HG03095 (cell line): ENCODE data around the gene KCNQ2.
A peak's percentile ranks its signal among the peaks of the same experiment; 100 is the strongest.
"Not testable (repeated sequence)": the region's sequence is repeated elsewhere in the genome, so short reads cannot be mapped to it uniquely, and the experiment has no call there.

Source experiments
- ATAC-seq: cut with Tn5 transposase; IDR thresholded peaks from one replicate; pipeline ENCODE4 v1.9.1; 2021; ENCODE audit warnings: moderate library complexity; ENCODE audit not compliant: unreplicated experiment

The KCNQ2 gene

DNA sequence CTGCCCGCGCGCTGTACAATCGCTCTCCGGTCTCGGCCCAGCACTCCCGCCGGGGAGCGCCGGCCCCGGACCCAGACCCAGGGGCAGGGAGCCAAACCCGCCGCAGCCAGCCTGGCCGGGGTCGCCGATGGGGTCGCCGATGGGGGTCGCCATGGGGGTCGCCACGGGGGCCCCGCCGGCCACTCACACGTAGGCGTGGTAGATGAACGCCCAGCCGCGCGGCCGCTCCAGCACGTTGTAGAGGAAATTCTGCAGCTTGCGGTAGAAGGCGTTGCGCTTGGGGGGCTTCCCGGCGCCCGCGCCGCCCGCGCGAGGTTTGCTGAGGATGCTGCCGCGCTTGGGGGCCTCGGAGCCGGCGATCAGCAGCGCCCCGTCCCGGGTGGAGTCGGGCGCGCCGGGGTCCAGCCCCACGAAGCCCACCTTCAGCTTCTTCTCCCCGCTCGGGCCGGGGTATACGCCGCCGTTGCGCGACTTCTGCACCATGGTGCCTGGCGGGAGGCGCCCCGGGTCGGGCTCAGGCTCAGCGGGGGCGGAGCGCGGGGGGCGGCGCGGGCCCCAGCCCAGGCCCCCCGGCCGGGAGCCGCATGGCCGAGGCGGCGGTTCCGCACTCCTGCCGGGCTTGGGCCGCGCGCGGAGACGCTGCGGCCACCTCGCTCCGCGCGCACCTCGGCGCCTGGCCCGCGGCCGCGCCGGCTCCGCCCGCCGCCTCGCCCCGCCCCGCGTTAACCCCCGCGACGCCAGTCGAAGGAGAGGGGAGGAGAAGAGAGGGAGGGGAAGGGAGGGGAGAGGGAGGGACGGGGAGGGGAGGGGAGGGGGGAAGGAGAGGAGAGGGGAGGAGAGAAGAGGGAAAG, at the start of gene KCNQ2:
Gene KCNQ2, minus strand, starts transcription at position 675 of the 851 bp plus-strand sequence. Its CDS starts 192 bp downstream, at position 483.
- ATAC-seq, result no peak

DNA sequence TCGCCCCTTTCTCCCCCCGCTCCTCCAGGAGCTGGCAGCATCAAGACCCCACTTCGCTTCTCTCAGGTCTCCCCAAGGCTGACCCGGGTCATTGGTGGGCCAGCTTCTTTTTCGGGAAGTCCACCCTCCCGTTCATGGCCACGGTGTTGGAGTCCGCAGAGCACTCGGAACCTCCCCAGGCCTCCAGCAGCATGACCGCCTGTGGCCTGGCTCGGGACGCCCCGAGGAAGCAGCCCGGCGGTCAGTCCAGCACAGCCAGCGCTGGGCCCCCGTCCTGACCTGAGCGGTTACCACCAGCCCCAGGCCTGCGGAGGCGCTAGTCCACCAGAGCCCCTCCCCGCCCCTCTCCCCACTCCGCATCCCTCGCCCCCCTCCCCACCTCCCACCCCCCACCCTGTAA, 49.1 kb upstream of the KCNQ2 start:
- no peak for ATAC-seq

DNA sequence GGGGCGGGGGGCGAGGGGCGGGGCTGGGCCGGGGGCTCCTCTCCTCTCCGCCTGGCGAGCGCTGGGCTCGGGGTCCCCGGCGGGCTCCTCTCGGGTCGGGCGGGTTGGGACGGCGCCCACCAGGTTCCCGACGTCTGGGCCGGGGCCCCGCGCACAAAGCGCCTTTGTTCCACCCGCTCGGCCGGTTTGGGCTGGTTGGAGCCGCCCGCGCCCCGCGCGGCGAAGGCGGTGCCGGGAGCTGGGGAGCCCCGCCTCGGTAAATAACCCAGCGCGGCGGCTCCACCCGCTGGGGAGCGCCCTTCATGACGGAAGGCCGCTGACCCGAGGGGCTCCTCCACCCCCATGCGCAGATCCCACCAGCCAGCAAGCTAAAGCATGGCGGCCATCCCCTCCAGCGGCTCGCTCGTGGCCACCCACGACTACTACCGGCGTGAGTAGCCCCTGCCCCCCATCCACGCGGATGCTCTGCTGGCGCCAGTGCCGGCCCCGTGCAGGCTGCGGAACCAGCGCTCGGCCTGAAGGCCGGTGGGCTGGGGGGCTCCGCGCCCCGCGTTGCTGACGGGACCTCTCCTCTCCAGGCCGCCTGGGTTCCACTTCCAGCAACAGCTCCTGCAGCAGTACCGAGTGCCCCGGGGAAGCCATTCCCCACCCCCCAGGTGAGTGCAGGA, 48.6 kb upstream of the KCNQ2 start:
- peak; percentile 40 for ATAC-seq

DNA sequence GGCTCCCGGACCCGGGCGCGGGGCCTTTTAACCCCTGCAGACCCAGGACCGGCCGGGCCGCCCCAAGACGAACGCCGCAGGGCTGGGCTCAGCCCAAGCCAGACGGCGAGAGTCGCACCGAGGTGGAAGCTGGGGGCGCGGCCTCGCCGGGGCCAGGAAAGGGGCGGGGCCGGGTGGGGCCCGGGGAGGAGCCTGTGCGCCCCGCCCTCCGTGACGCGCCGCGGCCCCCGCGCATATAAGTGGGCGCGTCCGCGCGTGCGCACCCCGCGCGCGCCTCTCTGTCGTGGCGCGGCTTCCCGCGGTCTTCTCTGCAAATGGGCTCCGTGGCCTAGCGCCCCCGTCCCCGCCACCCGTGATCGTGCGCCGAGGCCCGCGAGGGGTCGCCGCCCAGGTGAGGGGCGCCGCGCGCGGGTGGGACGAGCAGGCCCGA, 48.1 kb upstream of the KCNQ2 start, which contains the start of gene PPDPF:
Gene PPDPF, plus strand, starts transcription at position 262 of the 430 bp plus-strand sequence. CDS start 544 bp downstream, outside the sequence.
- peak; percentile 60 for ATAC-seq

DNA sequence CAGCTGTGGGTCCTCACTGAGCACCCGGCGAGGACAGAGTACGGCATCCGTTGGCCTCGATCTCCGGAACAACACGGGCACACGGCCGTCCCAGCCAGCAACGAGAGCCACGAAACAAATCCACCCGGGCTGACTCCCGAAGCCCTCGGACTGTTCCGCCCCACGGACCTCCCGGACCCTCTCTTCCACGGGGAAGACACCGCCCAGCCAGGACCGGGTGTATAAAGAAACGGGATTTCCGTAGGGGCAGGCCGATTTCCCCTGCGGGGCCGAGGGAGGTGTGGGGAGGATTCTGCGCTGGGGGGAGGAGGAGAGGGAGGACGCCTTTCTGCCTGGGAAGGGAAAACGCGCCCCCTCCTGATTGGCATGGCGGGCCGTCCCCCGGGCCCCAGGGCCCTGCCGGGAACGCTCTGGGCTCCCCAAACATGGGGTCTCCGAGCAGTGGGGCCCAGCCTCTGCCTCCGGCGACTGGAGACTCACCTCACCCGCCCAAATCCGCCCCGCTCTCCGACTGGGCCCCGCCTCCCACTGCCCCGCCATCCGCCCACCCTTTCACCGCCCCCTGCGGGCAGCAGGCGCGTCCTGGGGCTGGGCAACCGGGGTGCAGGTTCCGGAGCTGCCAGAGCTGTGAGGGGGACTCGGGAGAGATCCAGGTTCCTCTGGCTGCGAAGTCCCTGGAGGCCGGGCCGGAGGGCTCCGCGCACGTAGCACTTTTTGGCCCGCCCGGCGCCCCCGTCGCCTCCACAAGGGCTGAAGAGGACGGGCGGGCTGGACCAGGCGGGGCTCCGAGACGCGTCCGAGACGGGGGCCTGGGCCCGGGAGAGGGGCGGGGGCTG, 47.4 kb upstream of the KCNQ2 start:
- ATAC-seq, result peak; percentile 34

DNA sequence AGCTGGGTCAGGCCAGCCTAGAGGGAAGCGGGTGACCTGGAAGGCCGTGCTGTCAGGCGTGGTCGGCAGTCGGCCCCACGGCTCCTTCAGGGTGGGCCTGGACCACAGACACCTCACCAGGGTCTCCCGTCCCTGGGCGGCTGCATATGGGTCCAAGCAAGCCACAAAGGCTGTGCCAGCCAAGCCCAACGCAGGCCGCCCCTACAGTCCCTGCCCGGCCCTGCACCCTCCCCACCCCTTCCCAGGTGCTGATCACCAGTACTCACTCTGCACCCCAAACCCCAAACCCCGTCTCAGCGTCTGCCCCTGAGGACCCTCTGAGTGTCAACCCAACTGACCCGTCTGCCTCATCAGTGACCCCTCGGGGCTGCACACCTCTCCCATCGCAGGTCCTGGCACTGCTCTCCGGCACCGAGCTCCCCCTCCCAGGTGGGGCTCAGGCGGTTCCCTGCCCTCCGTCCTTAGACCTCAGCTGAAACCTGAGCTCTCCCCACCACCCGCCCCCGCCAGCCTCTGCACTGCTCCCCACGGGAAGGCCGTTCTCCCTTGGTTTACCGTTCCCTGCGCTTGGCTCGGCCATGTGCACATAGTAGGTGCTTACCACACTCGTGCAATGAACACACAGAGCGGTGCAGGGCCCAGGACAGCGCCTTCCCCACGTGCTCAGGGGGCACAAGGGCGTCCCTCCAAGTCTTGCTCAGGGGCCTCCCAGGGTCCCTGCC, 46.7 kb upstream of the KCNQ2 start:
- ATAC-seq, result no peak

DNA sequence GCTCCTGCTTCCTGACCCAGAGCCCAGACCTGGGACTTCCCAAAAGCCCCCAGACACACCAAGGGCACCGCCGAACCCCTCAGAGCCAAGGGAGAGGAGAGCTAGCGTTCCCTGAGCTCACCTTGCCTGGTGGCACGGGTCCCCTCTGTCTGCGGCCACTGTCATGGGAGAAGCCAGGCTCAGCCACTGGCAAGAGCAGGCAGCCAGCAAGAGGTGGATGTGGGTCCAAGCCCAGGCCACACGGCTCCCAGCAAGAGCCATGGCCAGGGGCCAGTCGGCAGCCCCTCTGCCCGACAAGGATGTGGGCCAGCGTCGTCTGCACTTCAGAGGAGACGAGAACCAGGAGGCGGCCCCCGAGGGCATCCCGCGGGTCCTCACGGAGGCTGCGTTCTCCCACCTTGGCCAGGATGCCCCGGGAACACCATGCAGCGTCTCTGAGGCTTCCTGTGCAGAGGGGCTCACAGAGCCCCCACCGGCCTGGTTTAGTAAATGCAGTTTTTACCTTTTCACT, 46.0 kb upstream of the KCNQ2 start:
- no peak for ATAC-seq

DNA sequence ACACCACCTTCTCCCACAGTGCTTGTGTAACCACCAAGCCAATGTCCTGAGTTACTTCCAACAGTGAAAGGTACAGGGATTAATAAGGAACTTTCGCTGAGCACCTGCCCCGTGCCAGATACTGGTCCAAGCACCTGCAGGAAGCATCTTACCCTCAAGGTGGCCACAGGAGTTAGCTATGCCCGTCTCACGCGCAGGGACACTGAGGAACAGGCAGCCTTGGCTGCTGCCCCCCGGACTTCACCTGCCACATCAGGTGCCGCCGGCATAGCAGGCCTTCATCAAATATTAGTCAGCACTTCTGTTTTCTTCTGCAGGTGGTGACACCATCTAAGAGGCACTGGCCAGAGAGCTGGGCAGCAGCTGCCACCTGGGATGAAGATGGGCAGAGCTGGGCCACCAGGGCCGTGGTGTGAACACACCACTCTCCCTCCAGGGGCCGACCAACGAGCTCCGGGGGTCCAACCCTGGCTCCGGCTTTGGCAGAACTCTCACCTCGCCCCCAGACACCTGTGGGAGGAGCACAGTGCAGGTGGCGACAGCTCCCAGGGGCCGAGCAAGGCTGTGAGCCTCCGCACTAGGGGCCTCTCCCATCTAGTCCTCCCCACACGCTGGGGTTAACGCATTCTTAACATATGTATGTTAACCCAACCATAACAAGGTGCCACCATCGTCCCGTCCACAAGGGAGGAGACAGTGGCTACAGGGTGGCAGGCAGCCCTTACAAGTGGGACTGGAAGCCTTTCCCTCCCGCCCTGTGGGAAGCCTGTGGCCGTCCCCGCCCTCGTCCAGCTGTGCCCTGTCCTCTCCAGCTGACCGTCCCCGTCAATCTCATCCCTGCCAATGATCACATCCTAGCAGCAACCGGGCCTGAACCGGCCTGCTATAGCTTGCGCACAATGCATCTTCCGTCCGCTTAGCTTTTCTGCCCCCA, 45.2 kb upstream of the KCNQ2 start:
- no peak for ATAC-seq

DNA sequence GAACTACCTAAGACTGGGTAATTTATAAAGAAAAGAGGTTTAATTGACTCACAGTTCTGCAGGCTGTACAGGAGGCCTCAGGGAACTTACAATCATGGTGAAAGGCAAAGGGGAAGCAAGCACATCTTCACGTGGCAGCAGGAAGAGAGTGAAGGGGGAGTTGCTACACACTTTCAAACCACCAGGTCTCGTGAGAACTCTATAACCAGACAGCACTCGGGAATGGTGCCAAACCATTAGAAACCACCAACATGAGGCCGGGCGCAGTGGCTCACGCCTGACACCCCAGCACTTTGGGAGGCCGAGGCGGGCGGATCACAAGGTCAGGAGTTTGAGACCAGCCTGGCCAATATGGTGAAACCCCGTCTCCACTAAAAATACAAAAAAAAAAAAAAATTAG, 42.1 kb upstream of the KCNQ2 start:
- ATAC-seq, result not testable (repeated sequence)

DNA sequence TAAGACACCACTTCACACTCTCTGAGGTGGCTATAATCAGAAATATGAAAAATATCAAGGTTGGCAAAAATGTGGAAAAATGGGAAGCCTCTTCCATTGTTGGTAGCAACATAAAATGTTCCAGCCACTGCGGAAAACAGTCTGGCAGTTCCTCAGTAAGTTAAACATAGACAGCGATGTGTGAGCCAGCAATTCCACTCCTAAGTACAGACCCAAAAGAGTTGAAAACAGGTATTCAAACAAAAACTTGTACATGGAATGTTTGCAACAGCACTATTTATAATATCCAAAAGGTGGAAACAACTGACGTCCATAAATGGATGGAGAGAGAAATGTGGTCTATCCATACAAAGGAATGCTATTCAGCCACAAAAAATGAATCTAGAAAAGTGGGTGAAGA, 40.8 kb upstream of the KCNQ2 start:
- ATAC-seq, result no peak

DNA sequence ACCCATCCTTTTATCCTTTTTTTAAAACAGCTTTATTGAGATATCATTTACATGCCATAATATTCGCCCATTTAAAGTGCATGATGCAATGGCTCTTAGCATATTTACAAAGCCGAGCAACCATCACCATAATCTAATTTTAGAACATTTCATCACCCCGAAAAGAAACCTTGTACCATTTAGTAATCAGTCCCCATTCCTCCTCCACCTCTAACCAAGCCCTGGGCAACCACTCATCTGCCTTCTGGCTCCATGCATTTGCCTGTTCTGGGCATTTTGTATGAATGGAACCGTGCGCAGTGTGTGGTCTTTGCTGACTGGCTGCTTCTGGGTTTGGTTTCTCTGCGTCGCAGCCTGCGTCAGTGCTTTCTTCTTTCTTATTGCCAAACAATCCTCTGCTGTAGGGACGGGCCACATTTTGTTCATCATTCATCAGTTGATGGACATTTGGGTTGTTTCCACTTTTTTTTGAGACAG, 36.7 kb upstream of the KCNQ2 start:
- ATAC-seq, result no peak

DNA sequence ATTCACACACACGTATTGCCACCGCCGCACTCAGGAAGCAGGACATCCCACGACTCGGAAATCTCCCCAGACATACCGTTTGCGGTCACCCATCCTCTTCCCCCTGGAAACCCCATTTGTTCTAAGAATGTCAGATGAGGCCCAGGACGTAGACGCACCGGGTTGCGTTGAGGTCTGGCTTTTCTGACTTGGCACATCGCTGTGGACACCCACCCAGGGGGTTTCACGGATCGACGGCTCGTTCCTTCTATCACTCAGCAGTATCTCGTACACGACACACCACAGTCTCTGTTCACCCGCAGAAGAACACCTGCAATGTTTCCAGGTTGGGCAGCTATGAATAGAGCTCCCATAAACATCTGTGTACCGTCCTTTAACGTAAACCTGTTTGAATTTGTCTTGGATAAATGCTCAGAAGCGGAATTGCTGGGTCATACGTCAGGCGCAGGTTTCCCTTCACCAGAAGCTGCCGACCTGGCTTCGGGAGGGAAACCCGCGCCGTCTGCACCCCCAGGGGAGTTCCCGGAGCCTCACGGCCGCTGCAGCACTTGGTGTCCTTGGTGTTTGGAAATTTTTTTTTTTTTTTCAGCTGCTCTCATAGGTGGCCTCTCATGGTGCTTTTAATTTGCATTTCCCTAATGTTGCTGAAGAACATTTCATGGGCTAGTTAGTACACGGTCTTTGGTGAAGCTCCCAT, 35.8 kb upstream of the KCNQ2 start:
- ATAC-seq, result no peak

DNA sequence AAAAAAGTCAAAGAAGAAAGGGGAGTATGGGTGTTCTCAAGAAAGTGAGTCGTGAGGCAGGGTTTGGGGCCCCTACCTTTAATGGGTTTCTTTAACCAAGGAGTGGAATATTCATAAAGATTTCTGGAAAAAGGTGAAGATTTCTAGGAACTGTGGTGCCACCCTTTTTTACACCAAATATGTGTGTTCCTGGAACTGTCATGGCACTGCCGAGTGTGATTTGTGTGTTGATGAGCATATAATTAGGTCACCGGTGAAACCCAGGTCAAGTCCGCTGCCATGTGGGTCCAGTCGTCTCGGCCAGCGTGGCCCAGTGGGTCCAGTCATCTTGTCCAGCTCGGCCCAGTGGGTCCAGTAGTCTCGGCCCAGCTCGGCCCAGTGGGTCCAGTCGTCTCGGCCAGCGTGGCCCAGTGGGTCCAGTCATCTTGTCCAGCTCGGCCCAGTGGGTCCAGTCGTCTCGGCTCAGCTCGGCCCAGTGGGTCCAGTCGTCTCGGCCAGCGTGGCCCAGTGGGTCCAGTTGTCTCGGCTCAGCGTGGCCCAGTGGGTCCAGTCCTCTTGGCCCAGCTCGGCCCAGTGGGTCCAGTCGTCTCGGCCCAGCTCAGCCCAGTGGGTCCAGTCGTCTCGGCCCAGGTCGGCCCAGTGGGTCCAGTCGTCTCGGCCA, 34.8 kb upstream of the KCNQ2 start:
- no peak for ATAC-seq

DNA sequence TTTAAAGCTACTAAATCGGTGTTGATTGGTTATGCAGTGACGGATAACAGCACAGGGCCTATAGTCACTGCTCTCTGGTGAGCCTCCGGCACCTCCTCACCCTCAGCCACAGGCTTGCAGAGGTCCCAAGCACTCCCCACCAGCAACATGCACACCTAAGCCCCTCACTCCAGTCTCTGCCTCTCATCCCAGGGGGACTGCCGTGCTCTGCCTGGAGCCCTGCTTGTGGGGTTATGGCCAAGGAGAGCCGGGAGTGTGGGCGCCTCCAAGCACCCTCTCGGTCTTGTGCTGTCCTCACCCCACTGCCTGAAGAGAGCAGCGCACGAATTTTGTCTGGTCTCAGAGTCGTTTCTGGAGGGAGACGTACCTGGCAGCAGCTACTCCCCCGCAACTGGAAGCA, 33.3 kb upstream of the KCNQ2 start:
- no peak for ATAC-seq

DNA sequence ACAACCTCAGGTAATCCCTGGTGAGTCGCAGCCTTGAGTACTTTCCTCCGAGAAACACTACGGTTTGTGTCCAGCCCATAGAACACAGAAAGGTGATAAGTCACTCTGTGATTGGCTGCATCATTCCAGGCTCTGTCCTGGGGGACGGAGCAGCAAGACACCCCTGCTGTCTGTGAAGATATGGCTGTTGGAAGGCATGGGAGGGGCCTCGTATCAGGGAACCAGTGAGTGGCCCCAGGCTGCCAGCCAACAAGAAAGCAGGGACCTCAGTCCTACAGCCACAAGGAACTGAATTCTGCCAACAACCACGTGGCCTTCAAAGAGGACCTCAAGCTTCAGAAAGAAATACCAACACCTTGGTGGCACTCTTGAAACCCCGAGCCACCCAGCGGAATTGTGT, 32.8 kb upstream of the KCNQ2 start:
- no peak for ATAC-seq

DNA sequence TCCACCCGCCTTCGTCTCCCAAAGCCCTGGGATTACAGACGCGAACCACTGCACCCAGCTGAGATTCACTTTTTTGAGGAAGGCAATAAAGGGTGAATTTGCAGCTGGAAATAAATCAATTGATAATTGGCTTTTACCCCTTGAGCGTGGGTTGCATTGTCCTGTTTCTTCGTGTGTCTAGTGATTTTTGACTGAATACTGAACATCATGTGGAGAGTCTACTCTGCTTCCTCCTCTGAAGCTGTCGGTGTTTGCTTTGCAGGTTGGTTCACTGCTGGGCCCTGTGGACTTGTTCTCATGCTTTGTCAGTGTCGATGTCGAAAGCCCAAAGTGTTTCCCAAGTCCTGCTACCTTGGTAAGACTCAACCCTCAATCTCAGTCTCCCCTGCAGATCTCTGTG, 32.2 kb upstream of the KCNQ2 start:
- ATAC-seq, result no peak

DNA sequence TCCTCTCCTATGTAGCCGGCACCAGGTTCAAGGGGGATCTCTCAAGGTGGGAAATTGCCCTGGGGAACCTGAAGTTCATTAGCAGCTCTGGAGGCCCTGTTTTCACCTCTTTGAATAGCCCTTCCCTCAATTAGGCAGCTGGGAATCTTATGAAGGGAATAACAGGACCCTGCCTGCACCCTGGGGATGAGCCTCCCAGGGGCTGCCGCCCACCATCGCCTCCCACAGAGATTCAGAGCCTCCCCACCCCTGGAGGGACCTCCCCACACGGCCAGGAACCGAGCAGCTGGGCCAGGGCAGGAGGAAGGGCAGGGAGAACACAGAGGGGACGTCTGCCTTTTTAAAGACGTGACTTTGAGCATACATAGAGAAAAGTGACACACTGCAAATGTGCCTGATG, 31.1 kb upstream of the KCNQ2 start:
- no peak for ATAC-seq

DNA sequence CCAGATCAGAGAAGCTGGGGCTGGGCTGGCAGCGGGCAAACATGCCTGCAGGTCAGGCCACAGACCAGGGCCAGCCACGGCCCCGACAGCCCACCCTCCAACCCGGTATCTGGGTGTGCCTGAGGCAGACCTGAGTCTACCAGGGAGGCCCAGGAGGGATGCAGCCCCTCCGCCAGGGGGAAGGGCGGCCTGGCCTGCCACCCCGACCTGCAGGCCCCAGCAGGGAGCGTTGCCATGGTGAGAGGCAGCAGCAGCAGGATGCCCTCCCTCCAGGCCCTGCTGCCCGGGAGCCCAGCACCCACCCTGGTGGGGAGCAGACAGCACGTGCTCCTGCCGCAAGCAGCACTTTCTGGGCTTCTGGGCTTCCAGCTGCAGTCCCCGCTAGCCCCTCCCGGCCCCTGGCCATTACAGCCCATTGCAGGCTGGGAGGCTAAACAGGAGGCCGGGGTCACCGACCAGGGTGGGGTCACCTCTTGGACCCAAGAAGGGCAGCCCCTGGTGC, 30.3 kb upstream of the KCNQ2 start:
- no peak for ATAC-seq
